HG03439 (cell line): ENCODE data around the gene SDHAF1.
"Not testable (repeated sequence)": the region's sequence is repeated elsewhere in the genome, so short reads cannot be mapped to it uniquely, and the experiment has no call there.

ENCODE experiments used
- ATAC-seq: cut with Tn5 transposase; IDR thresholded peaks from one replicate; pipeline ENCODE4 v1.9.1; 2021; ENCODE audit warnings: mild to moderate bottlenecking, moderate library complexity; ENCODE audit not compliant: unreplicated experiment

Gene SDHAF1

DNA sequence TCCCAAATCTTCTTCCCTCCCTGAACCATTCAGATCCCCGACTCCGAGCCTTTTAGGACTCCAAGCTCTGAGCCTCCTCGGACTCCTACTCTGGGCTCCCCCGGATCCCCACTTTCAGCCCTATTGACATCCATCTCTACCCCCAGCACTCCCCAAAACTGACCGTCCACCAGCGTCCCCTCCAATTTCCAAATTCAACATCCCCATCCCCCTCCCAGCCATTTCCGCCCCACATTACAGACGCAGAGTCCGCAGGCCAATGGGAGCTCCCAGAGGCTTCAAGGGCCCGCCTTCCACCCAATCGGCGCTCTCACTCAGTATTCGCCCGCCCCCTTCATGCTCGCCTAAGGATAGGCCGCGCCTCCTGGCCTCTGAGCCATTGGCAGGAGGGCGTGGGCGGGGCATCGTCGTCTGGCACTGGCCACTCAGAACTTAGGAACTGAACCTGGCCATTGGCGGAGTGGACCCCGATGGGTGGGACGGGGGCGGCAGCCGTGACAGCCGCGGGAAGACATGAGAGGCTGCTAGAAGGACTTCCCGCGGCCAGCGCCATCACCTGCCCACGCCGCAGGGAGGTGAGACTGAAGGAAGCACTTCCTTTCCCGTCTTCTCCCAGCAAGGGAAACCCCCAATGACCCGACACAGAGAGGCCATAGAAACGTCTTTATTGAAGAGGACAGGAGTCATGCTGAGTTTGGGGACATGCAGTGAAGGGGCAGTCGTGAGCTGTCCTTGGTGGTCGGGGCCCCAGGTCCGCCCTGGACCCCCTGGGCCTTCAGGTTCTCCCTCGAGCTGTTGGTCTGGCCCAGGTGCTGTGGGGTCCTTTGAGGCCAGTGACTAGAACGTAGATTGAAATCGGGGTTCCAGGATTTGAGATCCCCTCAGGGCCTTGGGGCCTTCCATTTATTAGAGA is 19.3 kb downstream of the SDHAF1 start, which contains the start of gene ALKBH6:
TSS of gene ALKBH6 (minus strand) at position 202 of the 913 bp plus-strand sequence. CDS start 816 bp downstream, outside the sequence.
- ATAC-seq = peak; percentile 96

DNA sequence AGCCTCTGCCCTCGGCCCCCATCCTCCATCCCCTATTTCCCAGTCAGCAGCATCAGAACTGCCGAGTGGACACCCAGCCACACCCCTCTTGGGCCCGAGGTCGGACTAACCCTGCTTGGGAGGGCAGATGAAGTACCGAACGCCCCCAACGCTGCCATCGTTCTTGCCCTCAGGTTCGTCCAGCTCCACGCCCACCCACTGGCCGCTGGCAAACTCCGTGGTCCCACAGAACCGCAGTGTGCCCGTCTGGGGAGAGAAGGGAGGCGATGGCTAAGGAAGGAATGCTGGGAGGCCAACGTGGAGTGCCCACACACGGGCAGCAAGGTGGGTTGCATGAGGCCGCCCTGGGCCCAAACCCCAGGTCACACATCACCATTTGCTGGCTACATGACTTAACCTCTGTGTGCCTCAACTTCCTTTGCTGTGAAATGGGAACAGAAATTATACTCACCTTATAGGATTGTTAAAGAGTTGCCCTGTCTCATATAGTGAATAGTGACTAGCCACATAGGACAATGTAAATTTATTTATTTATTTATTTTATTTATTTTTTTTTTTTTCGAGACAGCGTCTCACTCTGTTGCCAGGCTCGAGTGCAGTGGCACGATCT is 24.2 kb downstream of the SDHAF1 start:
- no peak for ATAC-seq

DNA sequence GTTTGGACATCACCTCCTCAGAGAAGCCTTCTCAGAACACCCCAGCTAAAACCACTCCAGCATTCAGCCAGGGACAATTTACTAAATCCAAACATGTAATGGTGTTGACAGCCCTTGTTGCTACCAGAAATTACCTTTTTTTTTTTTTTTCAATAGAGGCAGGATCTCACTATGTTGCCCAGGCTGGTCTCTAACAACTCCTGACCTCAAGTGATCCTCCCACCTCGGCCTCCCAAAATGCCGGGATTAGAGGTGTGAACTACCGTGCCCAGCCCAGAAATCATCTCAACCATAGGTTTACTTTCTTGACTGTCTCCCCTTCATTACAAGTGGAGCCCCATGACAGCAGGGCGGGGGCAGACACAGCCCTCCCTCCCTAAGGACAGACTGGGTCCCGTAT is 28.4 kb downstream of the SDHAF1 start:
- no peak for ATAC-seq

DNA sequence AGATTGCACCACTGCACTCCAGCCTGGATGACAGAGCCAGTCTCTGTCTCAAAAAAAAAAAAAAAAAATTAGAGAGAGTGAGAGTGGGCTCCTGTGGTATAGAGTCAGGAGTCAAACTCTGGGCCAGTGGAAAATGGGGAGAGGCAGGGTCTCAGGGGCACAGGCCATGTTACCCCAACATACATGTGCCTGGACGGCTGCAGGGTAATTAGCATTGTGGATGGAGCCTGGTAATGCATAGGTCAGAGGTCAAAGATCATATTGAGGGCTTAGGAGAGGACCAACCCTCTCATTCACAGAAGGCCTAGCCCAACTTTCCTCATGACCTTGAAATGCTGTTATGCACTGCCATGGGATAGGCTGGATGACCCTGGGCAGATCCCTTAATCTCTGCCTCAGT is 30.6 kb downstream of the SDHAF1 start:
- ATAC-seq = no peak

DNA sequence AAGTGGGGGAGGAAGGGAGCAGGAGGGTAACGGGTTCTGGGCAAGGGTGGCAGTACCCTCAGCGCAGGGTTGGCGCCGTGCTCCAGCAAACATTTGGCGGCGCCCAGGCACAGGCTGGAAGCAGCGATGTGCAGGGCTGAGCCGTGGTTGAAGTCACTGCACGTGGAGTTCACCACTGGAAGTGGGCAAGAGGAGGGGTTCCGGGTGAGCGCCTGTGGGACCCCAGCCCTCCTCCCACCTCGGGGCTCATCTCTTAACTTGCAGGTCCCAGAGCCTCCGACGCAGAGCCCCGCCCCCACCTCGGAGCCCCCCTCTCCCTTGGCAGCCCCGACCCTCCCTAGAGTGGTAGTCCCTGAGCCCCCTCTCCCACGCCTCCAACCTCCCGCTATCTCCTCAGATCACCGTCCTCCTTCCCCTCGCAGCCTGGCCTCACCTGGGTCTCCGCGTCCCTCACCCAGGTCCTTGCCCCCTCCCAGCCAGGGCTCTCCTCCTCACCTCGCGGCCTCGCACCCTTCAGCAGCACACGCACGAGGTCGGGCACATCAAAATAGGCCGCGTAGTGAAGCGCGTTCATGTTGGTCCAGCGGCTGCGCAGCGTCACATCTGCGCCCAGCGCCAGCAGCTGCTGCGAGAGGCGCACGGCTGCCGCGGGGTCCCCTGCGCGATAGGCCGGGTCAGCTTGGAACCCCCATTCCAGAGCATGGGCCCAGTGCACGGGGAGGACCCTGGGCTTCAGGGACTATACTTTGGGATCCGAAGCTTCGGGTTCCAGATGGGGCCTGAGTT is 31.3 kb downstream of the SDHAF1 start:
- ATAC-seq = no peak

DNA sequence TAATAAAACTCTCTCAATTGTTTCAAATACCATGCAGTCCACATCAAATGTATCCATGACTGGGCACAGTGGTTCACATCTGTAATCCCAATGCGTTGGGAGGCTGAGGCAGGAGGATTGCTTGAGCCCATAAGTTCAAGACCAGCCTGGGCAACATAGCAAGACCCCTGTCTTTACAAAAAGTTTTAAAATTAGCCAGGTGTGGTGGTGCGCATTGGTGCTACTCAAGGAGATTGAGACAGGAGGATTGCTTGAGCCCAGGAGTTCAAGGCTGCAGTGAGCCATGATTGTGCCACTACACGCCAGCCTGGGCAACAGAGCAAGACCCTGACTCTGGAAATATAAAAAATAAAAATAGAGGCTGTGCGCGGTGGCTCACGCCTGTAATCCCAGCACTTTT is 32.7 kb downstream of the SDHAF1 start:
- no peak for ATAC-seq

DNA sequence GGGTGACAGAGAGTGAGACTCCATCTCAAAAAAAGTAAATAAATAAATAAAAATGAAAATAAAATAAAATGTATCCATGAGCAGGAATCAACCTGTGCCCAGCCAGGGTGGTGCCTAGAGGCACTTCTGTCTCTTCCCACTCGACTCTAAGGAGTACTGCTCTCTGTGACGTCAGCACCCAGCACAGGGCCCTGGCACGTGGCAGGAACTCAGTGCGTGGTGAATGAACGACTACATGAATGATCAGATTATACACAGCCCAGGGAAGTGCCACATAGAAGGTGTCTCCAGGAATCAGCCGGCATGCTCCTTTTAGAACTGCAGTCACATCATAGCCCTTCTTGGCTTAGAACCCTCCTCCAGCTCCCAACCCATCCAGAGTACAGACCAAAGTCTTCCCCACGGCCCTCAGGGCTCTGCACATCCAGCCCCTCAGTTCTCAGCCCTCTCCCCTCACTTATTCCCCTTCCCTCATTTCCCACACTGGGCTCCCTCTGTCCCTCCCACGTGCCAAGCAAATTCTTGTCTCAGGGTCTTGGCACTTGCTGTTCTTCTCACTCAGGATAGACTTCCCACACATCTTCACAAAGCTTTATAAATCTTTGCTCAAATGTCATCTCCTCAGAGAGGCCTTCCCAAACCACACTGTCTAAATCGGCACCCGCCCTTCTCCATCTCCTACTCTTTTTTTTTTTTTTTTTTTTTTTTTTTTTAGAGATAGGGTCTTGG is 33.5 kb downstream of the SDHAF1 start:
- ATAC-seq = no peak

DNA sequence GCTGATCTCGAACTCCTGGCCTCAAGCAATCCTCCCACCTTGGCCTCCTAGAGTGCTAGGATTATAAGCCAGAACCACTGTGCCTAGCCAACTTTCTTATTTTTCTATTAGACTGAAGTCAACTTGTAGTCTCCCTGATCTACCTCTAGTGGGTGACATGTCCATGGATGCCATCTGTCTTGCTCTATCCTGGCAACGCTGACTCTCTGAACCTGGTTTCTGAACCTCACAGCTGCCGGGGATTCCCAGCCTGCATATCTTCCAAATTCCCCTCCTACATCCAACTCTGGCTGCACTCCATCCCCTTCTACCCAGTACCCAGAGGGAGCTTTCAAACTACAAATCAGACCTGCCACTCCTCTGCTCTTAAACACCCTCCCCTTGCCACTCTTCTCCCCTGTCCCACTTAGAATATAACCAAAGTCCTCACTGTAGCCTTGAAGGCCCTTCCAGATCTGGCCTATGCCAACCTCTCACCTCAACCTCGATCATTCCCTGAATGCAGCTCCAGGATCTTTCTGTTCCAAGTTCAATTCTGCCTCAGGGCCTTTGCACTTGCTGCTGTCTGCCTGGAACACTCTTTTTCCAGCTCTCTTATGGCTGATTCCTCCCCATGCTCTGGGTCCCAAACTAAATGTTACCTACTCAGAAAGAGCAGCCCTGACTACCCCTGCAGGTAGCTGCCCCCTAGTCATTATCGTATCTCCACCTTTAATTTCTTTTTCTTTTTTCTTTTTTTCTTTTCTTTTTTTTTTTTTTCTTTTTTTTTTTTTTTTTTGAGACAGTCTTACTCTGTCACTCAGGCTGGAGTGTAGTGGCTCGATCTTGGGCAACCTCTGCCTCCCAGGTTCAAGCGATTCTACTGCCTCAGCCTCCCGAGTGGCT is 35.5 kb downstream of the SDHAF1 start:
- no peak for ATAC-seq

DNA sequence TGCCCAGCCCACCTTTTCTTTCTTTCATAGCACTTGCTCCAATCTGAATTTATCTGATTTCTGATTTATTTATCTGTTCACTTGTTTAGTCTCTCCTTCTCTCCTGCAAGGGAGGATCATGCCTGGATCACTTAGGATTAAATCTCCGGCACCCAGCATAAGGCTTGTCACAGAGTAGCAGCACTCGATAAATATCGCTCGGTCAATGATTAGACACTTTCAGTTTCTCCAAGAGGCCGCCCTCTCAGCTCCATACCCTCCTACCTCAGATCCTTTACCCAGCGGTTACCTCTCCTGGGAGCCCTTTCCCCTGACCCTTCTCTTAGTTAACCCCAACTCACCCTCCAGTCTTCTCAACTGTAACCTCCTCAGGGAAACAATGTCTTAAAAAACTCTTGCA is 36.3 kb downstream of the SDHAF1 start:
- no peak for ATAC-seq

DNA sequence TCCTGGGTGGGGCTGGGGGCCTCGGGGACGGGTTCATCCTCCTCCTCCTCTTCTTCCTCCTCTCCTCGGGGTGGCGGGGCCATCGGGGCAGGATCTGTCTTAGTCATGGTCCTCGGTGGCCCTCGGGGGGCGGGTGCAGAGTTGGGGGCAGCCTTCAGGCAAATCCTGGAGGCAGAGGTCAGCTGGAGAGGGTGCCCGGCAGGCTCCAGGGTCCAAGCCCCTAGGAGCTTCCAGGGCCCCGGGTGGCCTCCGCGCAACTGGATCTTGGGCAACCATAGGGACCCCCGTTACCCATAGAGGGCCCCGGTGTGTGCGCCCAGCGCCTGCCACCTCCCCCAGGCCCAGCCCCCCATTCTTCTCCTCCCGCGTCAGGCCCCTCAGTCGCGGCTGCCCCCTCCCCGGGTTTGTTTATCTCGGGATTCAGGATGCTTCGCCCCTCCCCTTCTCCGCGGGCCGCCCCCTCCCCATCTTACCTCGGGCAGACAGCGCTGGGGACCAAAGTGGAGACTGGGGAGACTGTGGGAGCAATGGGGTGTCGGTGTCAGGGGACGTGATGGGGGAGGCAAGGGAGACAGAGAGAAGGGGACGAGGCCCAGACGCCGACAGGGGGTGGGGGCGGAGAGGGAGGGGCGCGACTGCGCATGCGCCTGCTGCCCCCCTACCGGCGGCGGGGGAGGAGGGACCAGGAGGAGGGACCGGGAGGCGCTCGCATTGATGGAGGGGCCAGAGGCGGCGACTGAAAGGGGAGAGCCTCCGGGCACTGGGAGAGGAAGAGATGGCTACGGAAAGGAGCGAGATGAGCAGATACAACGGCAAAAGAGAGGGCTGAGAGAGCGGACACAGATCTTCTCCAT is 37.5 kb downstream of the SDHAF1 start, which contains the start of gene CLIP3:
TSS of gene CLIP3 (minus strand) at position 623 of the 854 bp plus-strand sequence. CDS start at position 107, 516 bp downstream.
- ATAC-seq = no peak

DNA sequence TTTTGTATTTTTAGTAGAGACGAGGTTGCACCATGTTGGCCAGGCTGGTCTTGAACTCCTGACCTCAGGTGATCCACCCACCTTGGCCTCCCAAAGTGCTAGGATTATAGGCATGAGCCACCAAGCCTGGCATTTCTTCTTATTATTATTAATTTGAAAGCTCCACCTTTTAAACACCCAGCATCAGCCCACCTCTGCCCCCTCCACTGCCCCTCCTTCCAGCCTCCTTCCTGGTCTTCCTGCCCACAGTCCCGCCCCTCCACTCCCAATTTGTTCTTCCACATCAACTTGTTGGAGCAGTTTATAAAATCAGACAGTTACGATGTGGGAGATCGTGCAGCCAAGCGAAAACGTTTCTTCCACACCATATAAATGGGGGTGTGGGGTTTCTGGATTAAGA is 45.5 kb downstream of the SDHAF1 start:
- ATAC-seq = no peak

DNA sequence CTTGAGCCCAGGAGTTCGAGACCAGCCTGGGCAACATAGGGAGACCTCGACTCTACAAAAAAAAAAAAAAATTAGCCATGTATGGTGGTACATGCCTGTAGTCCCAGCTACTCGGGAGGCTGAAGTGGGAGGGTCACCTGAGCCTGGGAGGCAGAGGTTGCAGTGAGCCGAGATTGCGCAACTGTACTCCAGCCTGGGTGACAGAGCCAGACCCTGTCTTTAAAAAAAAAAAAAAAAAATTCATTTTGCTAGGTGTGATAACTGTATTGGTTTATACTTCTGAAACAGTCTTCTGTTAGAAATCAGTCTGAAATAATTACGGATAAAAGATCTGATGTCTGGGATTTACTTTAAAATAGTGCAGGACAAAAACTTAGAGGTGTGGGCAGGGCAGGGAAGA is 46.1 kb downstream of the SDHAF1 start:
- ATAC-seq = not testable (repeated sequence)

DNA sequence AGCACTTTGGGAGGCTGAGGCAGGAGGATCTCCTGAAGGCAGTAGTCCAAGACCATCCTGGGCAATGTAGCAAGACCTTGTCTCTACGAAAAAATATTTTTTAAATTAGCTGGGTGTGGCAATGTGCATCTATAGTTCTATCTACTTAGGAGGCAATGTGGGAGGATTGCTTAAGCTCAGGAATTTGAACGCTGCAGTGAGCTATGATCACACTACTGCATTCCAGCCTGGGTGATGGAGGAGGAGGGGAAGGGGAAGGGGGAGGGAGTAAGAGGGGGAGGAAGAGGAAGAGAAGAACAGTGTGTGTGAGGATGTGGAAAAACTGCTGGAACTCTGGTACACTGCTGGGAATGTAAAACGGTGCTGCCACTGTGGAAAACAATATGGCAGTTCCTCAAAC is 46.8 kb downstream of the SDHAF1 start:
- ATAC-seq = no peak

DNA sequence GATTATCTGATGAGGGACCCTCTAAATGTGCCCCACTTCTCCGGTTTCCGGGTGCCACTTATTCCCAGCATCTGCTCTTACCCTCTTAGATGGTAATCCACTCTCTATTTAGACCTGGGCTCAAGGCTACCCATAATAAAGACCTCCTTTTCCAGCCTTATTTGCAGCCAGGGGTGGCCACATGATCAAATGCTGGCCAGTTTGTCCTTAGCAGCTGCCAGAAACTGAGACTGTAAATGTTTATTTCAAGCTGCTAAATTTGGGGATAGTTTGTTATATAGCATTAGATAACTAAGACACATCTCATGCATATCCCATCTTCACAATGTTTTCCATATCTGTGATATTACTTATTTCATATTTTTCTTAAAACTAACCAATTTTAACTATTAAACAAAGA is 49.0 kb downstream of the SDHAF1 start:
- no peak for ATAC-seq
